Tibial nerve (tissue), 4 donors: ENCODE data around the gene OSBPL10.

Source experiments
- CTCF ChIP-seq, 5 experiments: fragments of 200-600 bp in 3 of 5; fragments of 450-650 bp in 2 of 5; sonication (generic) in 3 of 5; IDR thresholded peaks; one replicate each; pipeline ENCODE4 v1.5.1; 2016 to 2019; ENCODE audit warnings: antibody characterized with exemption in 5 of 5, mild to moderate bottlenecking in 3 of 5, moderate library complexity in 2 of 5
- EP300 ChIP-seq, 2 donors: sonication (generic); formaldehyde crosslinking; IDR thresholded peaks; one replicate each; pipeline ENCODE4 v1.6.1; 2017; ENCODE audit warnings: antibody characterized with exemption in 2 of 2, mild to moderate bottlenecking in 1 of 2

- TF ChIP-seq EP300 (IDR thresholded peaks at IDR 0.05) (no peak), CTCF (IDR thresholded peaks at IDR 0.05) (no peak)
Observed at GRCh38 chr3:31667582-31667981, 313.5 kb downstream of the OSBPL10 start.
